DMS153 treated with DMSO at 0.1 percent for 48 hours (cell line): ENCODE measurements around the gene C10orf67.
"Not testable (repeated sequence)": the region's sequence is repeated elsewhere in the genome, so short reads cannot be mapped to it uniquely, and the experiment has no call there.

Source experiments
- DNase-seq: peaks from one replicate; lab custom pipeline; 2025; ENCODE audit not compliant: unreplicated experiment; lab: John Stamatoyannopoulos, UW

Gene C10orf67

GRCh38 chr10:23362879-23363792 is 18.5 kb upstream of the C10orf67 start:
- no peak for DNase-seq

- DNase-seq, result no peak
Measured at GRCh38 chr10:23362069-23362830, 17.7 kb upstream of the C10orf67 start.

- no peak for DNase-seq
Measured at GRCh38 chr10:23361665-23362064, 17.1 kb upstream of the C10orf67 start.

- no peak for DNase-seq
Measured at GRCh38 chr10:23359692-23360380, 15.2 kb upstream of the C10orf67 start.

GRCh38 chr10:23358357-23358756 is 13.8 kb upstream of the C10orf67 start:
- no peak for DNase-seq

GRCh38 chr10:23354630-23355279 is 10.2 kb upstream of the C10orf67 start:
- no peak for DNase-seq

GRCh38 chr10:23351926-23352519 is 7.4 kb upstream of the C10orf67 start:
- no peak for DNase-seq

- not testable (repeated sequence) for DNase-seq
Measured at GRCh38 chr10:23350706-23351105, 6.1 kb upstream of the C10orf67 start.

GRCh38 chr10:23345861-23346260 is 1.3 kb upstream of the C10orf67 start:
- DNase-seq, result no peak

- no peak for DNase-seq
Measured at GRCh38 chr10:23343591-23344240, 881 bp downstream of the C10orf67 start.

- no peak for DNase-seq
Measured at GRCh38 chr10:23342213-23342884, 2.2 kb downstream of the C10orf67 start.

- DNase-seq, result no peak
Measured at GRCh38 chr10:23341004-23341403, 3.6 kb downstream of the C10orf67 start.

GRCh38 chr10:23340354-23340753 is 4.2 kb downstream of the C10orf67 start:
- no peak for DNase-seq

- DNase-seq, result no peak
Measured at GRCh38 chr10:23338886-23339285, 5.7 kb downstream of the C10orf67 start.

- no peak for DNase-seq
Measured at GRCh38 chr10:23338155-23338828, 6.3 kb downstream of the C10orf67 start.

- no peak for DNase-seq
Measured at GRCh38 chr10:23337616-23338015, 7.0 kb downstream of the C10orf67 start.

- no peak for DNase-seq
Measured at GRCh38 chr10:23331567-23332301, 12.9 kb downstream of the C10orf67 start.

- no peak for DNase-seq
Measured at GRCh38 chr10:23330948-23331347, 13.6 kb downstream of the C10orf67 start.
